HFF-Myc (cell line): ENCODE results near the gene AFDN.
A peak's percentile ranks its signal among the peaks of the same experiment; 100 is the strongest.

ENCODE experiments used
- DNase-seq: peaks from one replicate; pipeline ENCODE4 v3.0.0-alpha.2; 2011; ENCODE audit warnings: low read depth; ENCODE audit errors: extremely low read depth
- H3K4me3 ChIP-seq: replicated peaks from 2 replicates; pipeline ENCODE4 v1.5.1; 2011; ENCODE audit warnings: low read depth, mild to moderate bottlenecking, control low read depth, low read length
- TF ChIP-seq, protein P1 (sequence below): IDR thresholded peaks from 2 replicates; pipeline ENCODE4 v1.5.1; 2012; ENCODE audit warnings: mild to moderate bottlenecking, low read depth, low read length, control low read depth; ENCODE audit errors: missing control alignments

Gene AFDN

DNA sequence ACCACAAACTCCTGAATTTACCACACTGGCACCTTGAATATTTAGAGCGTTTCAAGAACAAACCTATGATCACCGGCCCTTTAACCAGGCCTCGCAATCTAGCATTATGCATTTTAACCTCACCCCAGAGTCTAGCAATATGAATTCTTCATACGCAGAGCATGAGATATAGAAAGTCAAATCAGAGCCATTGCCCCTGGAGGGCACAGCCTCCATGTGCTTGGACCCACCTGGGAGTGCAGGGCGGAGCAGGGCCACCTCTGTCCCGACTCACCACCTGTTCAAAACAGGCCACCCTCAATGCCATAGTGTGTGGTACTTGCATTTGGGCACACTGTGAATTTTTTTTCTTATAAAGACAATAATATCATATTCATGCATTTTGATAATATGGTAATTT, 19.5 kb upstream of the AFDN start:
- TF ChIP-seq, protein P1, sequence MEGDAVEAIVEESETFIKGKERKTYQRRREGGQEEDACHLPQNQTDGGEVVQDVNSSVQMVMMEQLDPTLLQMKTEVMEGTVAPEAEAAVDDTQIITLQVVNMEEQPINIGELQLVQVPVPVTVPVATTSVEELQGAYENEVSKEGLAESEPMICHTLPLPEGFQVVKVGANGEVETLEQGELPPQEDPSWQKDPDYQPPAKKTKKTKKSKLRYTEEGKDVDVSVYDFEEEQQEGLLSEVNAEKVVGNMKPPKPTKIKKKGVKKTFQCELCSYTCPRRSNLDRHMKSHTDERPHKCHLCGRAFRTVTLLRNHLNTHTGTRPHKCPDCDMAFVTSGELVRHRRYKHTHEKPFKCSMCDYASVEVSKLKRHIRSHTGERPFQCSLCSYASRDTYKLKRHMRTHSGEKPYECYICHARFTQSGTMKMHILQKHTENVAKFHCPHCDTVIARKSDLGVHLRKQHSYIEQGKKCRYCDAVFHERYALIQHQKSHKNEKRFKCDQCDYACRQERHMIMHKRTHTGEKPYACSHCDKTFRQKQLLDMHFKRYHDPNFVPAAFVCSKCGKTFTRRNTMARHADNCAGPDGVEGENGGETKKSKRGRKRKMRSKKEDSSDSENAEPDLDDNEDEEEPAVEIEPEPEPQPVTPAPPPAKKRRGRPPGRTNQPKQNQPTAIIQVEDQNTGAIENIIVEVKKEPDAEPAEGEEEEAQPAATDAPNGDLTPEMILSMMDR, result no peak
- DNase-seq, result no peak

DNA sequence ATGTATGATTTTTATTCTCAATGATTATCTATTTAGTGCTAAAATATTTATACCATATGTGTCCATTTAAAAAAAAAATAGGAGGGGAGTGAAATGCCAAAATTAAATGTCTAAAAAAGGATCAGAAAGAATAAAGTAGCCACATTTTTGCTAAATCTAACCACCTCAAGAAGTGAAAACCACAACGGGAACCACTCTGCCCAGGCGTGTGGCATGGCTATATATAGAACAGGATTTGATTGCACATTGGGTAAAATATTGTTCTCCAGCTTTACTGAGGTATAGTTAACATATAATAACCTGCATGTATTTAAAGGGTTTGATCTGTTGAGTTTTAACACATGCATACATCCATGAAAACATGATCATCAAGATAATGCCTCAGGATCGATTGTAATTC, 19.0 kb upstream of the AFDN start:
- H3K4me3 ChIP-seq, result no peak overlapping the region
- DNase-seq, result no peak
- TF ChIP-seq, protein P1, result no peak

More for the DNA sequence above, 19.5 kb upstream of the AFDN start:
- H3K4me3 ChIP-seq, result no peak overlapping the region

DNA sequence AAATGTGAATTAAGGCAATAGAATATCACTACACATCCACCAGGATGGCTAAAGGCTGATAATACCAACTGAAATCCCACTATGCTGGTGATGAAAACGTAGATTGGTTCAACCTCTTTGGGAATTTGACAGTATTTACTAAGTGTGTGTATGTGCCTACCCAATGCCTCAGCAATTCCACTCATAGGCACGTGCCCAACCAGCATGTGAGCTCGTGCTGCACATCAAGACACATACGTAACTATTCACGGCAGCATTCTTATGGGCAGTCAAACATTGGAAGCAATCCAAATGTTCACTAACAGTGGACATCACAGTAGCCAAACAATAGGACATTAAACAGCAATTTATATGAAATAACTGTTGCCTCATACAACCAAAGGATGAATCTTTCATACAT, 15.7 kb upstream of the AFDN start:
- DNase-seq, result no peak
- no peak overlapping the region for H3K4me3 ChIP-seq
- TF ChIP-seq, protein P1, result no peak

DNA sequence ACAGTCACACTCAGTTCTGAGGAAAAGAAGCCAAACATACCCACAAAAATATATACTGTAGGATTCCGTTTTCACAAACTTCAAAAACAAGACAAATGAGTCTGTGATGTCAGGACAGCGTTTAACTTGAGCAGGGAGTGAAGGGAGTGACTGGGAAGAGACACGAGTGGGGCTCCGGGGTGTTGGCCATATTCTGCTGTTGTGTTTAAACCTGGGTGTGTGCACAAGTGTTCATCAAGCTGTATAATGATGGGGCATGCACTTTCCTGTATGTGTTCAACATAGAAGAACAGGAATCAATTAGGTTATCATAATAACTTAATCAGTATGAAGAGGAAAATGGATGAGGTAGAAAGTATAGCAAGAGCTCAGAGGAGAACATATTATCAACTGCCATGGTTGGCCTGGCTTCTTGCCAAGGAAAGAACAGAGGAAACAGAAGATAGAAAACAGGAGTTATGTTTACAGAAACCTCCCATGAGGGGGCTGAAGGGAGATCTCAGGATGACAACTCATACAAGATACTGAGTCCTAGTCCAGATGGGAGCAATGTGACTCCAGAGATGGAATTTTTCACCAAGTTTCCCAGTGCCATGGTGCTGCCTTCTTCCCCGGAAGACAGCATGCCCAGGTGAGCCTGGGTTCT, 15.1 kb upstream of the AFDN start:
- no peak for DNase-seq
- no peak overlapping the region for H3K4me3 ChIP-seq
- TF ChIP-seq, protein P1, result no peak

DNA sequence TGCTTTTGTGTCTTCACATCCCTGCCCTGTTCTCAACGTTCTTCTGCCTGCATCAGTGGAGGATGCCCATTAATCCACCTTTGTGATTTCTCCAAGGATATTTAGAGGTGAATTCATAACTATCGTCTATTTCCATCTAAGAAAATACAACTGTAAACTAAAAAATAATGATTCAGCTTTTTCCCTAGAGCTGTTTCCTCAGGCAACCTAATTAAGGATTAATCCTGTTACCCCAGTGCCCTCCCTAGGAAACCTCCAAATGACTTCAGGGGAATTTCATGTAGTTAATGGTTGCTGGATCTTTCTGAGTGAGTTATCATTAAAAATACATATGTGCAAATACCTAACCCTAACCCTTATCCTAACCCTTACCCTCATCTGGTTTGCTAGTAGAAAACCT, 14.6 kb upstream of the AFDN start:
- no peak for DNase-seq
- no peak overlapping the region for H3K4me3 ChIP-seq
- TF ChIP-seq, protein P1, result no peak

DNA sequence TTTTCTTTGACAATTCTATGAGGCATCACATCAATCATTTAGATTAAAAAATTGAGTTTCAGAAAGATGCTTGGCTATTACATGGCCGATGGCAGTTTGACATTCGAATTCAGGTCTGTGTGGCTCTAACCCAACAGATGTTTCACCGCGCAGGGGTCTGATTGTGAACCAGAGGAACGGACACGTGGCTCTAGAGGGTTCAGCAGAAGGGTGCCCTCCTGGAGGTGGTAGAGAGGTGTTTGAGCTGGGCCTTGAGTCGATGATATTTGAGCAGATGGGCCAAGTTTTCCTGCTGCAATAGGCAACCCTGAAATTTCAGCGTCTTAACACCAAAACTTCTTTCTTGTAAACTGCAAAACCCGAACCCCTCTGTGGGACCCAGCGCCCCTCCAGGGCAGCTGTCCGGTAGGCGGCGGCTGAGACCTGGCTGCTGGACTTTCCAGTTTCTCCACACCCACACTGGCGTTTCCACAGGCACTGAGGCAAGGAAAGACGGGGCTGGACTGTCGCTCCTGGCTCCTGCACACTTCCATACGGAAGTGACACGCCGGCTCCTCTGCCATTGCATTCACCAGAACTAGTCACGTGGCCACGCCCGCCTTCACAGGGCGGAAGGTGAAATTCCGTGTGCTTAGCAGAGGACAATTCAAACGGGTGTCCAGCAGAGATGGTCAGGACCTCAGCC, 11.3 kb upstream of the AFDN start:
- TF ChIP-seq, protein P1, result no peak
- H3K4me3 ChIP-seq, result peak overlapping the region; percentile 32
- no peak for DNase-seq
